OCI-LY7 (cell line): ENCODE results near the gene SEPTIN11. TPM values are rescaled to one million over a fixed set of nuclear protein-coding genes. Genes with fewer than 3 reads are reported as not detected.

Experiments used
- BruUV-seq: library from RNA; stranded (reverse); fragments of 400-500 nt; replicated peaks from 2 replicates; lab custom pipeline; 2021; lab: Mats Ljungman, UMichigan
- CTCF ChIA-PET: fragments of 300-600 bp; sonication (Branson Sonifier 250); formaldehyde crosslinking; loops from one replicate; lab custom pipeline; 2022; ENCODE audit warnings: antibody characterized with exemption; ENCODE audit not compliant: unreplicated experiment; lab: Charles Lee
- POLR2A ChIA-PET: fragments of 300-600 bp; sonication (Branson Sonifier 250); formaldehyde crosslinking; loops from one replicate; lab custom pipeline; 2022; ENCODE audit warnings: antibody characterized with exemption; lab: Charles Lee
- DNase-seq: peaks from one replicate; pipeline ENCODE4 v3.0.0-alpha.2; 2015; ENCODE audit warnings: low spot score
- H2AFZ ChIP-seq: fragments of 200-600 bp; sonication (generic), shearing (Covaris generic); 2 replicates; pipeline ENCODE4 v1.6.1; 2014; ENCODE audit warnings: mild to moderate bottlenecking, antibody characterized with exemption, low read length, moderate library complexity
- H3K27ac ChIP-seq: fragments of 200-600 bp; sonication (generic); 2 replicates; pipeline ENCODE4 v1.5.1; 2014; ENCODE audit warnings: mixed run types, low read depth, mild to moderate bottlenecking, moderate library complexity, low read length, inconsistent platforms; ENCODE audit not compliant: poor library complexity, severe bottlenecking
- H3K36me3 ChIP-seq: fragments of 200-600 bp; sonication (generic); 2 replicates; pipeline ENCODE4 v1.6.1; 2014; ENCODE audit warnings: mild to moderate bottlenecking, antibody characterized with exemption, low read length, moderate library complexity, mixed read lengths; ENCODE audit not compliant: insufficient read depth
- H3K4me1 ChIP-seq: fragments of 200-600 bp; sonication (generic); 2 replicates; pipeline ENCODE4 v1.5.1; 2014; ENCODE audit warnings: mild to moderate bottlenecking, low read length; ENCODE audit not compliant: insufficient read depth, poor library complexity, severe bottlenecking
- H3K4me2 ChIP-seq: fragments of 200-600 bp; sonication (generic); 2 replicates; pipeline ENCODE4 v1.6.1; 2014; ENCODE audit warnings: mild to moderate bottlenecking, low read length
- H3K4me3 ChIP-seq: fragments of 200-600 bp; sonication (generic); 2 replicates; pipeline ENCODE4 v1.5.1; 2014; ENCODE audit warnings: mild to moderate bottlenecking, low read depth, low read length; ENCODE audit not compliant: poor library complexity, severe bottlenecking
- H3K79me2 ChIP-seq: fragments of 200-600 bp; sonication (generic); 2 replicates; pipeline ENCODE4 v1.6.1; 2016; ENCODE audit warnings: low read depth, mild to moderate bottlenecking, low read length, moderate library complexity, mixed read lengths; ENCODE audit not compliant: insufficient read depth
- H3K9me2 ChIP-seq: fragments of 200-600 bp; sonication (generic); 2 replicates; pipeline ENCODE4 v1.6.1; 2016; ENCODE audit warnings: mild to moderate bottlenecking, low read length, mixed read lengths; ENCODE audit not compliant: insufficient read depth
- H3K9me3 ChIP-seq: fragments of 200-600 bp; sonication (generic); 2 replicates; pipeline ENCODE4 v1.6.1; 2014; ENCODE audit warnings: mild to moderate bottlenecking, mixed run types, low read length, mixed read lengths
- H4K20me1 ChIP-seq: fragments of 200-600 bp; sonication (generic); 2 replicates; pipeline ENCODE4 v1.6.1; 2014; ENCODE audit warnings: mild to moderate bottlenecking, antibody characterized with exemption, low read length, moderate library complexity, mixed read lengths; ENCODE audit not compliant: insufficient read depth
- CTCF ChIP-seq: fragments of 200-600 bp; sonication (generic); conservative IDR thresholded peaks from 2 replicates; pipeline ENCODE4 v1.5.1; 2014; ENCODE audit warnings: mild to moderate bottlenecking, antibody characterized with exemption, low read length, moderate library complexity, mixed read lengths
- EZH2phosphoT487 ChIP-seq: fragments of 200-600 bp; sonication (generic); IDR thresholded peaks from 2 replicates; pipeline ENCODE4 v1.6.1; 2018; ENCODE audit warnings: low read depth, borderline replicate concordance, mild to moderate bottlenecking, mixed run types, antibody characterized with exemption, low read length, moderate library complexity, mixed read lengths
- intact Hi-C: fragments of 100-400 bp; cut with micrococcal nuclease; formaldehyde crosslinking; loops from one replicate; pipeline ENCODE4 v1.10.0; 2022; ENCODE audit not compliant: unreplicated experiment
- total RNA-seq, 2 experiments: library from RNA; depleted of rRNA in 1 of 2; stranded (reverse); fragments of >200 nt in 1 of 2; shearing (Covaris generic) in 1 of 2; gene quantifications; 2 replicates each; pipeline ENCODE4 v1.2.3, GENCODE V29; 2014 to 2022

SEPTIN11 gene
- total RNA-seq, 2 experiments from 2014 or later = 23.5 to 33.9 TPM

GRCh38 chr4:76980261-76980660 is 30.7 kb downstream of the SEPTIN11 start:
- Histone ChIP-seq H3K27ac (no peak overlapping the region), H3K4me2 (no peak overlapping the region), H4K20me1 (no peaks in the 10 kb centered on the region), H3K9me2 (no peaks in the 10 kb centered on the region), H2AFZ (no peak overlapping the region), H3K9me3 (no peaks in the 10 kb centered on the region), H3K79me2 (no peaks in the 10 kb centered on the region), H3K4me1 (peaks cover 5% of the 10 kb centered on the region), H3K36me3 (no peaks in the 10 kb centered on the region), H3K4me3 (no peak overlapping the region)
- no peak for TF ChIP-seq EZH2phosphoT487
- TF ChIP-seq CTCF = no peak
- POLR2A ChIA-PET = interaction anchor here (0.6 to 0.8 kb wide), 2 partner anchors 9 to 14 kb away, joined by 3 read pairs; no protein-coding TSS in a partner anchor
- DNase-seq = no peak
- intact Hi-C loops = no loop called here
- CTCF ChIA-PET = no interaction called here
- no TSS peak for BruUV-seq

- Histone ChIP-seq H3K27ac (no peak overlapping the region), H3K36me3 (no peaks in the 10 kb centered on the region), H3K9me3 (no peaks in the 10 kb centered on the region), H4K20me1 (no peaks in the 10 kb centered on the region), H3K9me2 (no peaks in the 10 kb centered on the region), H3K4me1 (peaks cover 5% of the 10 kb centered on the region), H2AFZ (no peak overlapping the region), H3K79me2 (no peaks in the 10 kb centered on the region), H3K4me2 (no peak overlapping the region), H3K4me3 (no peak overlapping the region)
- POLR2A ChIA-PET = no interaction called here
- DNase-seq = no peak
- intact Hi-C loops = no loop called here
- no TSS peak for BruUV-seq
- TF ChIP-seq EZH2phosphoT487 (no peak), CTCF (no peak)
- CTCF ChIA-PET = no interaction called here
Measured at GRCh38 chr4:76981644-76982043, 32.1 kb downstream of the SEPTIN11 start.

GRCh38 chr4:76982638-76983584 is 33.4 kb downstream of the SEPTIN11 start:
- no peaks in the 10 kb centered on the region for H4K20me1 ChIP-seq
- H3K27ac ChIP-seq = no peak overlapping the region
- no peaks in the 10 kb centered on the region for H3K9me3 ChIP-seq
- CTCF ChIA-PET = no interaction called here
- POLR2A ChIA-PET = interaction anchor here (0.7 to 0.9 kb wide), 2 partner anchors 9 to 21 kb away, joined by 3 read pairs; no protein-coding TSS in a partner anchor
- no peak for TF ChIP-seq CTCF
- TF ChIP-seq EZH2phosphoT487 = no peak
- no peaks in the 10 kb centered on the region for H3K9me2 ChIP-seq
- intact Hi-C loops = no loop called here
- no peak overlapping the region for H2AFZ ChIP-seq
- peaks cover 5% of the 10 kb centered on the region for H3K4me1 ChIP-seq
- H3K4me2 ChIP-seq = no peak overlapping the region
- H3K79me2 ChIP-seq = no peaks in the 10 kb centered on the region
- H3K4me3 ChIP-seq = no peak overlapping the region
- no peak for DNase-seq
- BruUV-seq = no TSS peak
- H3K36me3 ChIP-seq = no peaks in the 10 kb centered on the region
